ENCODE results near the gene MAML1. TPM values are rescaled to one million over a fixed set of nuclear protein-coding genes. Genes with fewer than 3 reads are reported as not detected.

MAML1 gene
- total RNA-seq, 2 donors from 2014 or later = 26.7 to 42.4 TPM

DNA sequence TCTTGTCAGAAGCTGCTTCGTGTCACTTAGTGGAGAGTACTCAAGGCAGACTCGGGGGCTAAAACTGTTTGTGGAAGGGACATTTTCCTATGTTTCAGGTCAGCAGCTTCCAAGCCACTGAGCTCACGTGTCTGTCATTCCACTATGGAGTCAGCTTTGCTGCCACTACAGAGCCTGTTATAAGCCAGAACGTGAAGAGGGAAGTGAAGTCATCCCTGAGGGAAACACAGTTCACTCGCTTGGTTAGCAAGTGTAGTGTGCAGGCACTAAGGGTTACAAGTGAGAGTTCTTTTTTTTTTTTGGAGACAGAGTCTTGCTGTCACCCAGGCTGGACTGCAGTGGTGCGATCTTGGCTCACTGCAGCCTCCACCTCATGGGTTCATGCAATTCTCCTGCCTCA is 36.6 kb downstream of the MAML1 start:
- no peak for ATAC-seq (replicated peaks)
- peaks cover 4% of the 10 kb centered on the region for H3K4me1 Mint-ChIP-seq
- H3K27ac Mint-ChIP-seq = peak overlapping the region; percentile 23
- H3K27me3 Mint-ChIP-seq = no peaks in the 10 kb centered on the region
- H3K4me3 Mint-ChIP-seq = no peak overlapping the region
- peaks cover 95% of the 10 kb centered on the region for H3K36me3 Mint-ChIP-seq (ENCODE audit: low read depth)
- no peaks in the 10 kb centered on the region for H3K9me3 Mint-ChIP-seq

DNA sequence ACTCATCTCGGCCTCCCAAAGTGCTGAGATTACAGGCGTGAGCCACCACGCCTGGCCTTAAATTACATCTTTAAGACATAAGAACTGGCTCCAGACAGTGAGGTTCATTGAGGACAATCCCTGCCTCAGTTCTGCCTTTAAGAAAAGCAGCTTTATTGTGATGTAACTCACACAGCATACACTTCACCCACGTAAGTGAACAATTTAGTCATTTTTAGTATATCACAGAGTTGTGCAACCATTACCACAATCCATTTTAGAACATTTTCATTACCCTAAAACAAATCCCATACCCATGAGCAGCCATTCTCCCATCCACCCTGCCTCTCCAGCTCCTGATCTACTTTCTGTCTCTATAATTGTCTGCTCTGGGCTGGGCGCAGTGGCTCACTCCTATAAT is 37.2 kb downstream of the MAML1 start:
- no peak for ATAC-seq (replicated peaks)
- Mint-ChIP-seq H3K27ac (no peak overlapping the region), H3K9me3 (no peaks in the 10 kb centered on the region), H3K4me3 (no peak overlapping the region), H3K4me1 (peaks cover 4% of the 10 kb centered on the region), H3K27me3 (no peaks in the 10 kb centered on the region), H3K36me3 (ENCODE audit: low read depth) (peaks cover 97% of the 10 kb centered on the region)

DNA sequence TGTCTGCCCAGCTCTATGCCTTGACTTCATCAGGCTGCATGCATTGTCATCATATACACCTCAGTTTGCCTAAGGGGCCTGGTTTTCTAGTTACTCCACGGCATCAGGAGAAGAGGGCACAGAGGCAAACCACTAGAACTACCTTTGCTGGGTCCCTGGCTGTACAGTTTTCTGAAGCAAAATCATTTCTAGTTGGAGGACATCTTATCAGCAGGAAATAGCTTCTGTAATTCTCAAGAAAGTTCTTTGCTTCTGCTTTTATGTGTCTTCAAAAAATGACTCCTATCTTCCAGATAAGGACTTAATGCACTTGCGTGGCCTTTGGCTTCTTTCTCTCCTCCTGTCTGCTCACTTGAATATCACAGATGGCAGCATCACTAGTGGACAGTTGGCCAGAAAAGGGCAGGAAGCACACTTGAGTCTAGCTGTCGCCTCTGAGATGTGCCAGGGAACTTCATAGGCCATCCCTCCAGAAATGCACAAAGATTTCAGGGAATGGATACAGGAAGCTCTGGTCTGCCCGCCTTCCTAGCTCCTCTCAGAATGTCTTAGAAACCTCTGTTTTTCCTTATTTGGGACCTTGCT is 38.8 kb downstream of the MAML1 start:
- Mint-ChIP-seq H3K4me3 (no peak overlapping the region), H3K27ac (no peak overlapping the region), H3K4me1 (no peaks in the 10 kb centered on the region), H3K9me3 (no peaks in the 10 kb centered on the region), H3K36me3 (ENCODE audit: low read depth) (peaks cover 99% of the 10 kb centered on the region), H3K27me3 (no peaks in the 10 kb centered on the region)
- no peak for ATAC-seq (replicated peaks)

DNA sequence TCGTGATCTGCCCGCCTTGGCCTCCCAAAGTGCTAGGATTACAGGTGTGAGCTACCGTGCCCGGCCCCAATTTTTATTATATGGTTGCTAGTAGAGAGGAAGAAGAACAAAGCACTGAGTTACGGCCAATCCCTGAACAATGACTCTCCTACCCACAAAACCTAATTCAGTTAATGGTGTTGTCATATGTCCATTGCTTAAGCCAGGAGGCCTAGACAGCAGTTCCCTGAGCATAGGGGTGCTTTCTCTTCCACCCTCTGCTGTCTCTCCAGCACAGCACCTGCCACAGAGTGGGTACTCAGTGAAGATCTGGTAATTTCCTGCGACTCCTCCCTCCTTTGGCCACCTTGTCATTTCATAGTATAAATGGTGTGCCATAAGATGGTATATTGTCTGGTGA is 39.7 kb downstream of the MAML1 start:
- ATAC-seq (replicated peaks) = no peak
- Mint-ChIP-seq H3K4me1 (no peaks in the 10 kb centered on the region), H3K9me3 (no peaks in the 10 kb centered on the region), H3K4me3 (no peak overlapping the region), H3K27me3 (no peaks in the 10 kb centered on the region), H3K36me3 (ENCODE audit: low read depth) (peaks cover 99% of the 10 kb centered on the region), H3K27ac (no peak overlapping the region)

DNA sequence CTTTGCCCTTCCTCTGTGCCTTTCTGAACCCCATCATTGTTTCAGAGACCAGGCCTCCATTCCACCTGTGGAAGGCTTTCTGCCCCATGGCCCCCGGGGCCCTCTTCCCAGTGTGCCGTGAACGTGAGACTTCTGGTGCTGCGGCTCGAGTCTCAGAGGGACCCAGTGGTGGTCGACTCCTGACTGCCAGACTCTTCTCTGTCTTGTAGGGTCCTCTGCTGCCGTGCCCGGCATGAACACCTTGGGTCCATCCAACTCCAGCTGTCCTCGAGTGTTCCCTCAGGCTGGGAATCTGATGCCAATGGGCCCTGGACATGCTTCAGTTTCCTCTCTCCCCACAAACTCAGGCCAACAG is 41.0 kb downstream of the MAML1 start:
- Mint-ChIP-seq H3K4me3 (no peak overlapping the region), H3K36me3 (ENCODE audit: low read depth) (peaks cover 99% of the 10 kb centered on the region), H3K27ac (peak overlapping the region; percentile 43), H3K27me3 (no peaks in the 10 kb centered on the region), H3K9me3 (no peaks in the 10 kb centered on the region), H3K4me1 (no peaks in the 10 kb centered on the region)
- no peak for ATAC-seq (replicated peaks)

DNA sequence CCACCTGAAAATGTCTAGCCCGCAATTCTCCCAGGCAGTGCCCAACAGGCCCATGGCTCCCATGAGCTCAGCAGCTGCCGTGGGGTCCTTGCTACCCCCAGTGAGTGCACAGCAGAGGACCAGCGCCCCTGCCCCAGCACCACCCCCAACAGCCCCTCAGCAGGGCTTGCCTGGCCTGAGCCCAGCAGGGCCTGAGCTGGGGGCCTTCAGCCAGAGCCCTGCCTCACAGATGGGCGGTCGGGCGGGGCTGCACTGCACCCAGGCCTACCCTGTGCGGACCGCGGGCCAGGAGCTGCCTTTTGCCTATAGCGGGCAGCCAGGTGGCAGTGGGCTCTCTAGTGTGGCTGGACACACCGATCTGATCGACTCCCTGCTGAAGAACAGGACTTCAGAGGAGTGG is 41.8 kb downstream of the MAML1 start:
- no peak for ATAC-seq (replicated peaks)
- no peaks in the 10 kb centered on the region for H3K9me3 Mint-ChIP-seq
- no peak overlapping the region for H3K4me3 Mint-ChIP-seq
- H3K36me3 Mint-ChIP-seq (ENCODE audit: low read depth) = peaks cover 97% of the 10 kb centered on the region
- no peak overlapping the region for H3K27ac Mint-ChIP-seq
- no peaks in the 10 kb centered on the region for H3K27me3 Mint-ChIP-seq
- no peaks in the 10 kb centered on the region for H3K4me1 Mint-ChIP-seq

DNA sequence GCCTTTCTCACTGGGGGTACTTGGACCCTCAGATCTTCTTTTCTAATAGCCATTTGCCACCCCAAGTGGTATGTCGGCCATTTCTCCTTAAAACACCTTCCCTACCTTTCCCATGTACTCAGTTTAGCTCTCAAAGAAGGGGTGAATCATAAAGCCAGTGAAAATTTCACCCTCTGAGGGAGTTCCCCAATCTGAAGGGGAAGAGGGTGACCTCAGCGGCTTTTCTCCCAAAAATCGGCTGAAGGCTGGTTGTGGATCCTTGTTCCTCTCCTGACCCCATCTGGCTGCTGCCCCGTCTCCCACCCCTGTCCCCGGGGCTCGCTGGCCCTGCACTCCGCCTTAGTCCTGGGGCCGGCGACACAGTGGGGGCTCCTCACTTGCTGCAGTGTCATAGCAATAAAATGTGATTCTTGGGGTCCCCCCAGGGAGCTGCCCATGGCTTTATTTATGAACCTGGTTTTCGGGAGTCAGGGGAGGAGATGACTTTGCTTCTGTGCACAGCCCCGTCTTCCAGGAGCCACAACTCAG is 43.9 kb downstream of the MAML1 start:
- Mint-ChIP-seq H3K4me3 (no peak overlapping the region), H3K36me3 (ENCODE audit: low read depth) (peaks cover 88% of the 10 kb centered on the region)
- ATAC-seq (replicated peaks) = no peak

DNA sequence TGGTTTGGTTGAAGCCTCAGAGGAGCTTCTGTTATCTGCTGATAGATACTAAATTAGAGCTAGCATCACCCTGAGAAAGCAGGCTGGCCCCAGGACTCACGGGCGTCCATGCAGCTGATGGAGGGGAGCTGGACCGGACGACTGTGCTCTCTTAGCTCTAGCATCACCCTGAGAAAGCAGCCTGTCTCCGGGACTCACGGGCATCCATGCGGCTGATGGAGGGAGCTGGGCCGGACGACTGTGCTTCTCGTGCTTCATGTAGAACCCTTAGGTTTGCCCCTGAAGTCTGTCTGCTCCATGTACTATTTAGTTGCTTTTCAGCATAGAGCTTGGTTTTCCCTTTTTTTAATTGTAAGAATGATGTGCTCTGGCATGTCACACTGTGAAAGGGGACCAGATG is 44.8 kb downstream of the MAML1 start:
- H3K4me3 Mint-ChIP-seq = no peak overlapping the region
- ATAC-seq (replicated peaks) = no peak
- peak overlapping the region; percentile 10 for H3K27ac Mint-ChIP-seq
- H3K27me3 Mint-ChIP-seq = no peaks in the 10 kb centered on the region
- peaks cover 78% of the 10 kb centered on the region for H3K36me3 Mint-ChIP-seq (ENCODE audit: low read depth)
- no peaks in the 10 kb centered on the region for H3K9me3 Mint-ChIP-seq
- H3K4me1 Mint-ChIP-seq = no peaks in the 10 kb centered on the region

More for the DNA sequence above, 43.9 kb downstream of the MAML1 start:
- Mint-ChIP-seq H3K4me1 (no peaks in the 10 kb centered on the region), H3K27me3 (no peaks in the 10 kb centered on the region), H3K9me3 (no peaks in the 10 kb centered on the region), H3K27ac (no peak overlapping the region)

DNA sequence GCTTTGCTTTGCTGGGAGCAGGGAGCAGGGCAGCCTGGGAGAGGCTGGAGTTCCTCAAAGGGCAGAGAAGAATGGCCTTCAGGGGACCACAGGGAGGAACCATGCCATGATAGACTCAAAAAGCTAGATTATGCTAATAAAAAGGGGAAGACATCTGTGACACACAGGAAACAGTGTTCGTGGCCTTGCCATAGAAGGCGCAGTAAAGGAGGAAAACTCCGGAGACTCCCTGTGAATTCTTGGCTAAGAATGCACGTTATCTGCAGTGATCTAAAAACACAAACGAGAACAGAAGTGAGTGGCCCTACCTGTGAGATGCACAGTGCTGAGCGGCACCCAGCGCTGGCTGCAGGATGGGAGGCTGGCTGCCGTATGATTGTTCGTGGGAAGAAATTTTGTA is 45.3 kb downstream of the MAML1 start:
- Mint-ChIP-seq H3K9me3 (no peaks in the 10 kb centered on the region), H3K36me3 (ENCODE audit: low read depth) (peaks cover 73% of the 10 kb centered on the region), H3K4me1 (no peaks in the 10 kb centered on the region), H3K27ac (peak overlapping the region; percentile 10), H3K4me3 (no peak overlapping the region), H3K27me3 (no peaks in the 10 kb centered on the region)
- ATAC-seq (replicated peaks) = no peak

DNA sequence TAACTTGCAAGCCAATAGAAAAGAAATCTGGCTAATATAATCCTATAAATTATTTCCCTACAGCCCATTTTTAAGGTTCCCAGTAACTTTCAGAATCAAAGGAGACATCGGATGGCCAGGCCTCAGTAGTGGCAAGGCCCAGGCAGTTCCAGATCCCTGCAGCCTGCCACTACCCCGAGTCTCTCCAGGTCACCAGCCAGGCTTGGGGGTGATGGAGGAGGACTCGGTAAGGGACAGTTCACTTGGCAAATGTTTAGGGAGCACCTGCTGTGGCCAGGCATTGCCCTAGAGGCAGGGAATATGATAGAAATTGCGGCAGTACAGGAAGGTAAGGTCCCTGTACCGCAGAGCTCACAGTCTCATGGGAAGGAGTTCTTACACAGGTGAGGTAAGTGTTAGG is 46.0 kb downstream of the MAML1 start:
- Mint-ChIP-seq H3K4me3 (no peak overlapping the region), H3K4me1 (no peaks in the 10 kb centered on the region), H3K27ac (peak overlapping the region; percentile 54), H3K27me3 (no peaks in the 10 kb centered on the region), H3K9me3 (no peaks in the 10 kb centered on the region), H3K36me3 (ENCODE audit: low read depth) (peaks cover 67% of the 10 kb centered on the region)
- ATAC-seq (replicated peaks) = no peak

DNA sequence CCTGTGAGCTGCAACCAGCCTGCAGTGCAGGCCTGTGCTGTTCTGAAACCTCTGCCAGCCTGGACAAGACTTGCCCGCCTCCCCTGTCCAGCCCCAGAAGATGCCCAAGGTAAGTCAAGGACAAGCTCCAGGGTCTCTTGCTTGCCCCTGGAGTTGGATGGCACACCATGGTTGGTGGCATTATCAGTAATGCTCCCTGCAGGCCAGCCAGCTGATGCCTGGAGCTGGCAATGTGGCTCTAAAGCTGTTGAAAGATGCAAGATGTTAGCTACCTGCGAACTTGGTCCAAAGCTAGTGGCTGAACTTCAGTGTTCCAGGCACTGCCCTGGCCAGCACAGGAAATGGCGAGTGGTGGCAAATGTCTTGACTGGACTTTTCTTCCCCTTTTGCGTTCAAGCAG is 47.2 kb downstream of the MAML1 start:
- no peak for ATAC-seq (replicated peaks)
- Mint-ChIP-seq H3K27ac (no peak overlapping the region), H3K36me3 (ENCODE audit: low read depth) (peaks cover 55% of the 10 kb centered on the region), H3K4me1 (no peaks in the 10 kb centered on the region), H3K4me3 (no peak overlapping the region), H3K9me3 (no peaks in the 10 kb centered on the region), H3K27me3 (no peaks in the 10 kb centered on the region)

DNA sequence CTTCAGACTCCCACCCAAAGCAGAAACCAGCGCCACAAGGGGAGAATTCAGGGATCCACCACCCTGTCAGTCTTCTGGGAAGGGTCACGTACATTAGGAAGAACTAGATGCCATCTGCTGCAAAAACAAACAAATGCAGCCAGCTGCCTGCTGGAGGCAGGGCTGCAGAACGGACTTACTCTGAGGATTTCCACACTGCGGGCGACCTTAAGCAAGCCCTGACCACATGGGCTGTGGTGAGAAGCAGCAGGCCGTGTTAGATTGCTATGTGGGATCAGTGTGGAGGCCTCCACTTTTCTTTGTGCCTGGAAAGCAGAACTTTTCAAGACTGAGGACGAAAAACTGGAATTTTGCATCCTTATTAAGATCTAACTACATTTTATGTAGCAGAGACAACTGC is 47.7 kb downstream of the MAML1 start:
- H3K27ac Mint-ChIP-seq = no peak overlapping the region
- ATAC-seq (replicated peaks) = no peak
- H3K27me3 Mint-ChIP-seq = no peaks in the 10 kb centered on the region
- no peaks in the 10 kb centered on the region for H3K9me3 Mint-ChIP-seq
- no peak overlapping the region for H3K4me3 Mint-ChIP-seq
- peaks cover 50% of the 10 kb centered on the region for H3K36me3 Mint-ChIP-seq (ENCODE audit: low read depth)
- no peaks in the 10 kb centered on the region for H3K4me1 Mint-ChIP-seq

DNA sequence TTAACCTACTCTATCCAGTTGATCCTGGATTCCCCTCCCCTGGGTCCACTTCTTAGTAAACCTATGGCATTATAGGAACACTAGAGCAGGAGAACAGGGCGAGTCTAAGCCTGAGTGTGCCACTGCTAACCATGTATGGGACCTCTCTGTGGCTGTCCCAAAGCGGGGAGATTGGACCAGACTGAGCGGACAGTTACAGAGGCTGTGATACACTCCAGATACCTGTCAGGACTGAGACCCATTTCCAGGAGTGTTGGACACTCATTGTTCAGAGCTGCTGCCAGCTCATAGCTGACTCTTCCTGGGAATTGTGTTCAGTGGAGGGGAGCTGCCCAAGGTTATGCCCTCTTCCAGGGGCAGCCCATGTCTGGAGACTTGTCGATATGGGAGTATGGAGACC is 49.2 kb downstream of the MAML1 start:
- Mint-ChIP-seq H3K9me3 (no peaks in the 10 kb centered on the region), H3K4me3 (no peak overlapping the region)

DNA sequence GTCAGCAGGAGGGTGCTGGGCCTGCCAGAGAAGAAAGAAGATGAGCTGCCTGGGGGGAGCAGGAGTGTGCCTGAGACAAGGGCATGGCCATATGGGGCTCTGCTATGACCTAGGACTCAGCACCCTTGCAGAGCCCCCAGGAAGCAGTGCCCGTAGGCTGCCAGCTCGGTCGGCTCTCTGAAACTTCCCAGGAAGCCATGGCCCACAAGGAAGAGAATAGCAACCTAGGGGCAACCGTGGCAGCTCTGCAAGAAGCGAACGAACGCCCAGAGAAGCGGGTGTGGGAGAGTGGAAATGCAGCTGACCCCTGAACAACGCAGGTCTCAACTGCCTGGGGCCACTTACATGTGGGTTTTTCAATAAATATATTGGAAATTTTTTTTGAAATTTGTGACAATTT is 50.5 kb downstream of the MAML1 start:
- Mint-ChIP-seq H3K9me3 (no peaks in the 10 kb centered on the region), H3K27ac (no peak overlapping the region), H3K36me3 (ENCODE audit: low read depth) (peaks cover 22% of the 10 kb centered on the region), H3K4me1 (no peaks in the 10 kb centered on the region), H3K27me3 (no peaks in the 10 kb centered on the region), H3K4me3 (no peak overlapping the region)
- no peak for ATAC-seq (replicated peaks)

More for the DNA sequence above, 49.2 kb downstream of the MAML1 start:
- no peaks in the 10 kb centered on the region for H3K27me3 Mint-ChIP-seq
- H3K36me3 Mint-ChIP-seq (ENCODE audit: low read depth) = peaks cover 35% of the 10 kb centered on the region
- H3K4me1 Mint-ChIP-seq = no peaks in the 10 kb centered on the region
- ATAC-seq (replicated peaks) = no peak
- H3K27ac Mint-ChIP-seq = peak overlapping the region; percentile 4

DNA sequence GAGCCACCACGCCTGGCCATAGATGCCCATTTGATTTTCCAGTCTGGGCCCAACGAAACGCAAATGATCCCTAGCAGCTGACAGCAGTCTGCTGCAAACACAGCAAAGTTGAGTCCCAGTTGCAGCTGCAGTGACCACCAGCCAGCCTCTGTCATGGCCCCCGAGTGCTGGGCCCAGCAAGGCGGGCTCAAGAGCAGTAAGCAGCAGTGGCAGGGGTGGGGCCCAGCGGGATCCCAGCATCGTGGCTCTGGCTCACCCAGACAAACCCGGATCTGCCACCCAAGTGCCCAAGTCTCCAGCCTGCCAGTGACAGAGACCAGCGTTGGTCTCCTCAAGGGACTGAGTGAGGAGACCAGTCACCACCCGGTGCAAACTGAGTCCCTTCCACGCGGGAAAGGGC is 54.2 kb downstream of the MAML1 start:
- Mint-ChIP-seq H3K4me1 (no peaks in the 10 kb centered on the region), H3K9me3 (no peaks in the 10 kb centered on the region), H3K36me3 (ENCODE audit: low read depth) (no peaks in the 10 kb centered on the region), H3K4me3 (no peak overlapping the region), H3K27me3 (no peaks in the 10 kb centered on the region), H3K27ac (no peak overlapping the region)
- ATAC-seq (replicated peaks) = no peak
